Measurements from ENCODE around the gene AKNA.

- TF ChIP-seq GATA2 (IDR thresholded peaks at IDR 0.05; ENCODE audit: low read depth, low read length) (no peak), GATA3 (IDR thresholded peaks at IDR 0.05; ENCODE audit: low read depth, low read length) (no peak)
Observed at GRCh38 chr9:114414346-114414745, 26.6 kb upstream of the AKNA start.

Data from SH-SY5Y (cell line).